Fibroblast of skin of abdomen (primary cell): Measurements from ENCODE around the gene MAGI1.

ENCODE experiments used
- DNase-seq: peaks from one replicate; pipeline ENCODE4 v3.0.0-alpha.2; 2013

MAGI1 gene

DNA sequence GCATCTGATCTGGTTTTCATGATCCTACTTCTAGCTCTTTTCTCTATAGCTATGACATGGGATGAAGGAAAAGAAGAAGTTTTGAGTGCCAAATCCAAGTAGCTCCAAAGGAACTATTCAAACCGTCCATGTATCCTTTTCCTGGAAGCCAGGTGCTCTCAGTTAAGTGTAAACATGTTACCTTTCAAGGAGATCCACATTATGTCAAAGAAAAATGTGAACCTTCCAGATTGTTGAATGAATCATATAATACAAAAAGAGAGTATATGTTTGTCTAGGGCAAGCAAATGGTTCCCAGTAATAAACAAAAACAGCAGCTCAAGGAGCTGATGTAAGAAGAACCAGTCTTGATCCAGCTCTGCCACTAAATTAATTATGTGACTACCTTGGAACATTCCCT, 534.9 kb downstream of the MAGI1 start:
- no peak for DNase-seq

- no peak for DNase-seq
These were observed 536.2 kb downstream of the MAGI1 start for GRCh38 chr3:65502526-65502925.

DNA sequence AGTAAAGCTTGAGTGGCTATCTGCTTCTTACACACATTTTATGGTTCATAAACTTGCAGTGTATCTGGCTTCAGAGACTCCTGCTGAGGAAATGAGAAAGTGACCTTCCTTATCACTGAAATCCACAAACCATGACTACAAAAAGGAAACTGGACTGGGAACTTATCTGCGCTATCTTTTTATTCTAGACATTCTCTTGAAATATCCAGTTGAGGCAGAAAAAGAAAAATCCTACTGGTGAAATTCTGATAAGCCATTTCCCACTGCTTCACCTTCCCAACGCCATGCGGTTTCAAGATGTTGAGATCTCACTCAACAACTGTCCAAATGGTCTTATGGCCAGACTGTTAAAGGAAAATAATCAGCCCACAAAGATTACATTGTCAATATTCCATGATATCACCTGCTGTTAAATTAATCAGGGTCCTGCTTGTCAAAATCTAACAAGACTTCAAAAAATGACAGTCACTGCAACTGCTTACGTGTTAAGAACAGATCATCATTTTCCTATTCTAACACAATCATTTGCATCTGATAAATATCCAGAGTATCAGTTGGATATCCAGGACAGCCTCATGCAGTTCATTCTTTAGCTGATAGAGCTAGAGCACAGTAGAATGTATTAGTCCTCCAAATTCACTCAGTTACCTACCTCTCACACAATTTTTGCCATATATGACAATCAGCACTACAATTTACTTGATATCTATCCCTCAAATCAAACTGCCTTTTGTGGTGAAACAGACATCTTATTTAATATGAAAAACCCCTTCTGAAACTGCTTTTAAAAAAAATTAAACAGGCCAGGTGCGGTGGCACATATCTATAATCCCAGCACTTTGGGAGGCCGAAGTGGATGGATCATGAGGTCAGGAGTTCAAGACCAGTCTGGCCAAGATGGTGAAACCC, 538.1 kb downstream of the MAGI1 start:
- no peak for DNase-seq

GRCh38 chr3:65497846-65498245, 540.9 kb downstream of the MAGI1 start:
- no peak for DNase-seq

DNA sequence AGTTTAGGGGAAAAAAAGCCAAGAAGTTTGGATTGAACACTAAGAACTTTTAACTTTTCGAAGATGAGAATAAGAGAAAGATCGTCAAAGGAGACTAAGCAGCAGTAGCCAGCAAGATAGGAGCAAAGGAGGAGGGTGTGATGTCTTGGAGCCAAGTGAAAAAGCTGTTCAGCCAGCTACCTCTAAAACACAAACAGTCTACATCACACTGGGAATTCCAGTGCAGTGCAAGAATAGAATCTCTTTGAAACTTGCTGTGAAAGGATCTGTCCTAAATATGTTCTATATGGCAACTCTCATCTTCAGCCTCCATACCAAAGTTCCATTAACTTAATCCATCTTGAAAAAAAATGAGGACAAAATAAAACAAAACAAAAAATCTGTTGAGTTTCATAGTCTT, 541.5 kb downstream of the MAGI1 start:
- no peak for DNase-seq

DNA sequence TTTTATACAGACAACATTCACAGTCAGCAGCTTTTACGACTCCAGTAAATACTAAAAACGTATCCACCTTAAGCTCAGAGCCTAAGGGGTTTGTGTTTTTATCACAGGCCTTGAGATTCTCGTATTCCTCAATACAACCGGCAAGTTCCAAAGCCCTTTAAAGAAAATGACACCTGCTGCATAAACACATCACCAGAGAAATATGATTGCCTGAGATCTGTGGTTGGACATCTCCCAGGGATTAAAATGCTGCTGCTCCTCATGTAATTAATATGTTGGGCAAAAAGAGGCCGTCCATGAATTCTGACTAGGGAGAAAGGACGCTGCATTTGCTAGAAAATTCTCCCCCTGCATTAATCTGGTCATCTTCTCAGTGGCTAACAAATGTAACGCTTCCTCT, 544.8 kb downstream of the MAGI1 start:
- DNase-seq, result no peak

DNA sequence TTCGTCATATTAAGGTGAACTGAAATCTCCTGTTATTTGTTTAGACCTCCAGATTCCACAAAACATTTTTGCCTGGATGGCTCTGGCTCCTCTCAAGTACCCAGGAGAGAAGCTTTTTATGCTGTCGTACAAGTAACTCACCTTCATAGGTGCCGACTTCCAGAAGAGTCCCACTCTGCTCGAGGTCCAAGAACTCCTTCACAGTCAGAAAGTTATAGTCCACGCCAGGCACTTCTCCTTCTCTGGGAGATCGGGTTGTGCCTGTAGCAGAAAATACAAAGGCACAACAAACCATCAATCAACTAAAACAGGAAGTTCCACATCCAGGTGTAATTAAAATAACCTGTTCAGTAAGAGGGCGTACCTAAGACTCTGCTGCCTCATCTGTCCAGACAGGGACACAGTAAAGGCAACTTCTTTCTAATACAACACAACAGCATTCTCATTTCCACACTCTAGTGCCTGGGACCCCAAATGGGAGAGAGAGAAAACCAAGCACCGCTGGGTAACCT, 545.3 kb downstream of the MAGI1 start:
- DNase-seq, result no peak

GRCh38 chr3:65492249-65492648, 546.5 kb downstream of the MAGI1 start:
- no peak for DNase-seq

GRCh38 chr3:65490114-65490513, 548.6 kb downstream of the MAGI1 start:
- DNase-seq, result no peak

DNA sequence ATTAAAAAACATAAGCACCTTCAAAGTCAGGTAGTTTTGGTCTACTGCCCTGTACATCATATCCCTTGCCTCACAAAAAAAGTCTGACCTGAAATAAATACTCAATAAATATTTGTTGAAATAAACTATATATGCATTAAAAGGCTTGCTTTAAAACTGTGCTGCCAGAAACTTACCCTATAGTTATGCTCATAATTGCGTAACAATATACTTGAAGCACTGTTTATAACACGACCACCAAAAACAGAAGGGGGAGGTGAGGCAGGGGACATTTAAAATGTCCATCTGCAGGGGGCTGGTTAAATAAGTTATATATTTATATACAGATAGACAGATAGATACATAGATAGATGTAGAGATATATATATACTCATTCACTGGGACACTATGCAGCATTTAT, 549.5 kb downstream of the MAGI1 start:
- no peak for DNase-seq

DNA sequence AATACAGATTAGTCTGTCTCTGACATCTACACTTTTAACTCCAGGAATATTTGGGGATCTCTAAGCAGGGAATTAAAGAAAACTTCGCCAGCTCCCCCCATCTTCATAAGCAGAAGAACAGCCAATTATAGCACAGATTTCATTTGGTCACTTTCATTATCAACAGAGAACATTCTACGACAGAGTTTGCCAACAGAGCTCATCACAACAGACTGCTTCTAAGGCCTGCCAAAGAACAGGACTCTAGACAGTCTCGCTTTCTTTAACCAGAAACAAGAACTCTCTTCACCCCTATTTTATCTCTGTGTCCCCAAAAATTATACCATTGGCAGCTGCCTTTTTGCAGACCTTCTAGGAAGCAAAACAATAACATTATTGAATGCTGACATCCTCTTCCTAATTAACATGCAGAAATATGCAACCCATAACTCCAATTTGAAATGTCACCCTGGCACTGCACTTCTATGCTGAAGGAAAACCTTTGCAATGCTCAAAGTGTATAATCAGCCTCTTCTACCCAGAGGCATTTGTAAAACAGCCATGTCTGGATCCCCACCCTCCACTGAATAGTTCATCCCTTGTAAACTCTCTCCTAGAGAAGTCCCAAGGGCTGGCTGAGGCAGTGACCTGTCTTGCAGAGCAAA, 552.8 kb downstream of the MAGI1 start:
- DNase-seq, result no peak

DNA sequence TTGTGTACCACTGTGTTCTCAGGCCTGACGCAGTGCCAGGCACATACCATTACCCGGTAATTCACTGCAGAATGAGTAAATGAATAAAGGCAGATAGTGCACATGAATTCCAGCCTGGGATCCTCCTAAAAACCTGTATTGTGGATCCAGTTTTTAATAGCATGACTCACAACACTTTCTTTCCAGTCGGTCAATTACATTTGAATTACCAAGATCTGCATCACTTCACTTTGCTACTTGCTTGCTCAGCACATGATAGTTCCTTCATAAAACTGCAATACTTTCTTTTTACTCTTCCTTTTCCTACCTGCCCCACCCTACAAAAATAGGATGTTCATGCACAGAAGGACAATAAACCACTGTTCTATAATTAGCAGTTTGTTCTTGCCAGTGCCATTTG, 553.8 kb downstream of the MAGI1 start:
- peak; percentile 19 for DNase-seq

DNA sequence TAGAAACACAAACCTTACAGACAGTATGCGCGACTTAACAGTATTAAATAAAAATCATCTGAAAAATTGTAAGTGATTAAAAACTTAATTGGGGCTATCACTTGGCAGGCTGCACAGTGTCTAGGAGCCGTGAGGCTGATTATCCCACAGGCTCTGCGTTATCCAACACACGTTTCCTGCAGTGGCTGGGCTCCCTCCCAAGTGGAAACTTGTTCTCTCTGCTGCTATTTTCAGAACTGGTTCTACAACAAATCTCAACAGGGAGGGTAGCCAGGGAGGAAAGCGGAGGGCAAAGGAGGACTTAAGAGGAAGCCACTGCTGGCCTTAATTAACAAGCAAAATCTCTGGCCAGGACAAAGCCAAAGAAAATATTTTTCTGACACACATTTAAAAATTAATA, 555.2 kb downstream of the MAGI1 start:
- peak; percentile 41 for DNase-seq

DNA sequence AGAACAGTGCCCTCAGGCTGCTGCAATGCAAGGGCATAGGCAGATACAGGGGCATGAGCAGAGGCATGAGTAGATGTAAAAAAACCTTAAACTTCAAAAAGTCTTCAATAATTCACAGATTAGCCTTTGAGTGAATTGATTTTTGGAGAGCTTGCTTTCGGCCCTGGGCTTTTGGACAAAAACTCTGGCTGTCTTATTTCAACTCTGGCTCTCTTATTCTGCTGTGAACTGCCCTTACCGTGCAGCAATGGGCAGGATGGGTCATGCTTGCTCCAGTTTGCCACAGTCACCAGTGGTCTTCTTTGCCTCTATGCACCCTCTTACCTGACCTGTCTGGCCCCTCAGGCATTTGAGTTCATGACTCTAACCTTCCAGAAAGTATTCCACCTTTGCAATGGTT, 555.7 kb downstream of the MAGI1 start:
- no peak for DNase-seq

DNA sequence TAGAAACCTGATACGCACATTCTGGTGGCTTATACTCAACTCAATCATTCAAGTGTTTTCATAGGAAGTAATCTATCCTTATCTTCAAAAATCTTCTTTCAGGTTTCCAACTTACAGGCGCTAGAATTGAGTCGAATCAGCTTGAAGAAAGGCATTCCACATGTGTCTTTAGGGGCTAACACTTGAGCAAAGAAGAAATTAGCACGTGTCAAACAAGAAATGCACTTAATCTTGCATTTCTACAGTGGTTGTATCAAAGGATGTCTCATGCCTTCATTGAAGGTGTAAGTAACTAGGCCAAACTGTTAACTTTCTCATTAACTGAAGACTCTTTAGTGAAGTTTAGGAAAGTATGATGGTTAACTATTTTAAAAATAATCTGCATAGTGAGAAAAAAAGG, 557.6 kb downstream of the MAGI1 start:
- no peak for DNase-seq

GRCh38 chr3:65479990-65480389, 558.7 kb downstream of the MAGI1 start:
- peak; percentile 3 for DNase-seq

- DNase-seq, result no peak
These were observed 559.9 kb downstream of the MAGI1 start for GRCh38 chr3:65478551-65479500.

DNA sequence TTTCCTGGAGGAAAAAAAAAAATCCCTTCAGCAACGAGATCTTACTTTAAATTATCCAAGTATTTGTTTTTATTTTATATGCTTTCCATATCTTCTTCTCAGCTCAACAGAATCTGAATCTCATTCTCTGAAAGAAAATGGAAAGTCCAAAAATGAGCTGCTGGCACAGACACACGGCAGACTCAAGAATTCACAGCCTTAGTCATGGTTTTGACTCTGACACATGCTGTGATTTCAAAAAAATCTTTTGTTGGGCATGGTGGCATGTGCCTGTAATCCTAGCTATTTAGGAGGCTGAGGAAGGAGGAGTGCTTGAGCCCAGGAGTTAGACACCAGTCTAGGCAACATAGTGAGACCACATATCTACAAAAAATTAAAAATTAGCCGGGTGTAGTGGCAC, 565.0 kb downstream of the MAGI1 start:
- DNase-seq, result peak; percentile 31

DNA sequence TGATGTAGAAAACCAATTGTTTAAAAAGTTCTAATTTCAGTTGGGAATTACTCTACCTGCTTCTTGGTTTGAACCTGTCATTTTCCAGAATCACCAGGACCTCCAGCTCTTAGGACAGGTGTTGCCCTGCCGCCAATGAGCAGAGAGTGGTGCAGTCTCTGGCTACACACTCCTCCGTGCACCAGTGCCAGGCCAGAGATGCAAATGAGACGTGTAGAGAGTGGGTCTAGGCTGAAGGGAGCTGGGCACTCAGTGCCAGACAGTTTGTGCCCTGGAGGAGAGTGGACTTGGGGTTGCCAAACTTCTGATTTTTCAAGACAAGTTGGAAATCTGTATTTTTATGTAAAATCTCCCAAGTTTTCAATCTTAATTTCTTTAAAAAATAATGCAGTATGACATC, 566.2 kb downstream of the MAGI1 start:
- DNase-seq, result no peak

DNA sequence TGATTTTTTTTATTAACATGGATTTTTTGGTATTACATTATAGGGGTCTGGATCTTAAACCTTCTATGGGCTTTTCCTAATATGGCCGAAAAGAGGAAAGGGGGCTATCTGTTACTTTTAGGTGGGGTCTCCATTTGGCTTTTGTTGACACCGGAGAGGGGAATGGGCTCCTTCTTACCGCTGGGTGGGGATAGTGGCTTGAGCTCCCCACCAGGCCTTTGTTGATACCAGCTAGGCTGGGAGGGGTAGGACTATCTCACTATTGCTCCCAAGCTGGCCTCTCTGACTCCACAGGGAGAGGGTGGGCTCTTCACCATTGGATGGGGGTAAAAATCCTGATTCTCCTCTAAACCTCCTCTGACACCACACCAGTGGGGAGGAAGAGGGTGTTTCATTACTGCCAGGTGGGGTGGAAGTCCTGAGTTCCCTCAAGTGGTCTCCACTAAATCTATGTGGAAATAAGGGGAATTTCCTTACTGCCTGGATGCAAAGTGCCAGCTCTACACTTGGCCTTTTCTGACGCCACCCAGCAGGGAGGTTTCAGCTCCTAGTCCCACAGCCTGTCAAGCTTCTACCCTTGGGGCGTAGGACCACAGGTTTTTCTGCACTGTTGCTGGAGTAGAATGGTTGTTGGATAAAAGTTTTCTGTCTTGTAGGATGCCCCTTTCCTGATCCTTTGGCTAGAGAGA, 572.3 kb downstream of the MAGI1 start:
- DNase-seq, result no peak

- DNase-seq, result no peak
These were observed 588.8 kb downstream of the MAGI1 start for GRCh38 chr3:65449841-65450428.

GRCh38 chr3:65448120-65448519, 590.6 kb downstream of the MAGI1 start:
- DNase-seq, result no peak
